ENCODE data around the gene ABCB7. TPM values are rescaled to one million over a fixed set of nuclear protein-coding genes. Genes with fewer than 3 reads are reported as not detected.
"Not testable (repeated sequence)": the region's sequence is repeated elsewhere in the genome, so short reads cannot be mapped to it uniquely, and the experiment has no call there.

The ABCB7 gene
- total RNA-seq (2014; rRNA removed; shearing (Covaris generic)) (18.0 and 26.7 TPM in 2 replicates), total RNA-seq (2022) (29.4 and 31.7 TPM in 2 replicates), Bru-seq, nascent RNA (percentile 78 among the genes with signal in this experiment), BruChase-seq, experiment 1, labeled RNA remaining after a 6-hour chase (percentile 64 among the genes with signal in this experiment), BruChase-seq, experiment 2, labeled RNA remaining after a 2-hour chase (percentile 66 among the genes with signal in this experiment)
- long read RNA-seq, full-length matches to known transcripts: 23 of 35 reads
- long read RNA-seq, partial matches to known transcripts: 2 of 35 reads
- long read RNA-seq, other reads (novel, unspliced or antisense): 10 of 35 reads

GRCh38 chrX:75155827-75156525, at the start of gene ABCB7:
ABCB7 (minus strand) TSS chrX:75156283; CDS start chrX:75156272, 11 bp downstream.
- Histone ChIP-seq H3K4me3 (ENCODE audit: low read depth, low read length, poor library complexity, severe bottlenecking) (peak within 1 kb of the TSS; percentile 86), H3K36me3 (ENCODE audit: insufficient read depth, low read length) (no peaks in the 10 kb centered on the region), H3K9me3 (ENCODE audit: low read length) (no peaks in the 10 kb centered on the region), H3K27ac (ENCODE audit: low read depth, low read length, poor library complexity, severe bottlenecking) (peak within 1 kb of the TSS; percentile 71), H2AFZ (ENCODE audit: low read length) (peak within 1 kb of the TSS; percentile 100), H3K9me2 (ENCODE audit: insufficient read depth, low read length) (no peaks in the 10 kb centered on the region), H3K4me1 (ENCODE audit: insufficient read depth, low read length, poor library complexity, severe bottlenecking) (peaks cover 11% of the 10 kb centered on the region), H3K79me2 (ENCODE audit: insufficient read depth, low read depth, low read length) (peaks cover 37% of the 10 kb centered on the region; the same call in 1 of the 2 replicates), H4K20me1 (ENCODE audit: insufficient read depth, low read length) (no peaks in the 10 kb centered on the region), H3K4me2 (ENCODE audit: low read length) (peak within 1 kb of the TSS; percentile 88)
- intact Hi-C loops (cut with micrococcal nuclease; ENCODE audit: unreplicated experiment): loop anchor here (10.0 kb wide), 1 partner anchor 119 kb away; the partner anchor contains the start of gene UPRT
- DNase-seq (ENCODE audit: low spot score): peak; percentile 77
- ChIA-PET POLR2A (interaction anchor here (0.6 to 1.6 kb wide), 5 partner anchors 10 to 566 kb away, joined by 3 to 5 read pairs (median 3); no protein-coding TSS in a partner anchor), CTCF (ENCODE audit: unreplicated experiment) (no interaction called here)
- BruUV-seq (replicated peaks): no TSS peak
- TF ChIP-seq EZH2phosphoT487 (IDR thresholded peaks at IDR 0.05; ENCODE audit: borderline replicate concordance, low read depth, low read length): no peak
- TF ChIP-seq CTCF (conservative IDR thresholded peaks at IDR 0.05; ENCODE audit: low read length): no peak

- H3K27ac ChIP-seq (ENCODE audit: low read depth, low read length, poor library complexity, severe bottlenecking); CTCF ChIA-PET (ENCODE audit: unreplicated experiment); H3K4me2 ChIP-seq (ENCODE audit: low read length); intact Hi-C loops (cut with micrococcal nuclease; ENCODE audit: unreplicated experiment); POLR2A ChIA-PET; BruUV-seq (replicated peaks); H3K4me3 ChIP-seq (ENCODE audit: low read depth, low read length, poor library complexity, severe bottlenecking); H3K9me3 ChIP-seq (ENCODE audit: low read length); H3K4me1 ChIP-seq (ENCODE audit: insufficient read depth, low read length, poor library complexity, severe bottlenecking); H3K9me2 ChIP-seq (ENCODE audit: insufficient read depth, low read length); DNase-seq (ENCODE audit: low spot score); H4K20me1 ChIP-seq (ENCODE audit: insufficient read depth, low read length); H2AFZ ChIP-seq (ENCODE audit: low read length); H3K36me3 ChIP-seq (ENCODE audit: insufficient read depth, low read length); H3K79me2 ChIP-seq (ENCODE audit: insufficient read depth, low read depth, low read length): not testable (repeated sequence)
Observed at GRCh38 chrX:75188415-75189206, 32.5 kb upstream of the ABCB7 start.

- intact Hi-C loops (cut with micrococcal nuclease; ENCODE audit: unreplicated experiment): no loop called here
- no peaks in the 10 kb centered on the region for H4K20me1 ChIP-seq (ENCODE audit: insufficient read depth, low read length)
- H3K79me2 ChIP-seq (ENCODE audit: insufficient read depth, low read depth, low read length): no peaks in the 10 kb centered on the region
- no peaks in the 10 kb centered on the region for H3K36me3 ChIP-seq (ENCODE audit: insufficient read depth, low read length)
- no peak overlapping the region for H3K27ac ChIP-seq (ENCODE audit: low read depth, low read length, poor library complexity, severe bottlenecking)
- no peaks in the 10 kb centered on the region for H3K4me1 ChIP-seq (ENCODE audit: insufficient read depth, low read length, poor library complexity, severe bottlenecking)
- no peaks in the 10 kb centered on the region for H3K9me3 ChIP-seq (ENCODE audit: low read length)
- POLR2A ChIA-PET: no interaction called here
- H3K9me2 ChIP-seq (ENCODE audit: insufficient read depth, low read length): no peaks in the 10 kb centered on the region
- TF ChIP-seq EZH2phosphoT487 (IDR thresholded peaks at IDR 0.05; ENCODE audit: borderline replicate concordance, low read depth, low read length): no peak
- TF ChIP-seq CTCF (conservative IDR thresholded peaks at IDR 0.05; ENCODE audit: low read length): no peak
- no peak overlapping the region for H2AFZ ChIP-seq (ENCODE audit: low read length)
- CTCF ChIA-PET (ENCODE audit: unreplicated experiment): no interaction called here
- no peak for DNase-seq (ENCODE audit: low spot score)
- H3K4me3 ChIP-seq (ENCODE audit: low read depth, low read length, poor library complexity, severe bottlenecking): no peak overlapping the region
- no peak overlapping the region for H3K4me2 ChIP-seq (ENCODE audit: low read length)
- BruUV-seq (replicated peaks): no TSS peak
Observed at GRCh38 chrX:75181721-75182120, 25.6 kb upstream of the ABCB7 start.

- H3K27ac ChIP-seq (ENCODE audit: low read depth, low read length, poor library complexity, severe bottlenecking); intact Hi-C loops (cut with micrococcal nuclease; ENCODE audit: unreplicated experiment); H3K9me3 ChIP-seq (ENCODE audit: low read length); H3K4me2 ChIP-seq (ENCODE audit: low read length); H4K20me1 ChIP-seq (ENCODE audit: insufficient read depth, low read length); CTCF ChIA-PET (ENCODE audit: unreplicated experiment); H2AFZ ChIP-seq (ENCODE audit: low read length); H3K4me1 ChIP-seq (ENCODE audit: insufficient read depth, low read length, poor library complexity, severe bottlenecking); H3K79me2 ChIP-seq (ENCODE audit: insufficient read depth, low read depth, low read length); H3K36me3 ChIP-seq (ENCODE audit: insufficient read depth, low read length); H3K4me3 ChIP-seq (ENCODE audit: low read depth, low read length, poor library complexity, severe bottlenecking); BruUV-seq (replicated peaks); H3K9me2 ChIP-seq (ENCODE audit: insufficient read depth, low read length); DNase-seq (ENCODE audit: low spot score): not testable (repeated sequence)
- POLR2A ChIA-PET: interaction anchor here (1.0 to 1.2 kb wide), 2 partner anchors 15 to 552 kb away, joined by 5 read pairs; no protein-coding TSS in a partner anchor
Observed at GRCh38 chrX:75179536-75180293, 23.6 kb upstream of the ABCB7 start.
